Activated CD4-positive, alpha-beta T cell treated with anti-CD3 and anti-CD28 coated beads, Interleukin-2, amount 50 U/mL, for 48 hours (primary cell): Measurements from ENCODE around the gene POU2F3.

Source experiments
- DNase-seq, 2 experiments: peaks; one replicate each; pipeline ENCODE4 v3.0.0-alpha.2; 2020

POU2F3 gene

DNA sequence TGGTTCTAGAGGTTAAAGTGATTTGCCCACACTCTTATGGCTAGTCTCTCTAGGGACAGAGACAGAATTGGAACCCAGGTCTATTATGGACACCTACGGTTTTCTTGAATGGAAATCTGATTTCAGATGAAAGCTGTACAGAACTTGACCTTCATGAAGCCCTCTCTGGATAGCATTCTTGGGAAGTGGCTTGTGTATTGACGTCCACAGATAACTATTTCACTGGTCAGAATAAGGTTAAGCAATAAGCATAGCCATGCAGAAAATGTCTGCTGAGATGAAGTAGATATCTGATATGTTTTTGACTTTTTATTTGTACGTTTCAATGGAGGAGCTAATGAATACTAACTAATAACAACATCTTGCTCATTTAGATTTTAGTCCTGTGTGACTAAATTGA lies 86.3 kb downstream of the POU2F3 start:
- no peak for DNase-seq

DNA sequence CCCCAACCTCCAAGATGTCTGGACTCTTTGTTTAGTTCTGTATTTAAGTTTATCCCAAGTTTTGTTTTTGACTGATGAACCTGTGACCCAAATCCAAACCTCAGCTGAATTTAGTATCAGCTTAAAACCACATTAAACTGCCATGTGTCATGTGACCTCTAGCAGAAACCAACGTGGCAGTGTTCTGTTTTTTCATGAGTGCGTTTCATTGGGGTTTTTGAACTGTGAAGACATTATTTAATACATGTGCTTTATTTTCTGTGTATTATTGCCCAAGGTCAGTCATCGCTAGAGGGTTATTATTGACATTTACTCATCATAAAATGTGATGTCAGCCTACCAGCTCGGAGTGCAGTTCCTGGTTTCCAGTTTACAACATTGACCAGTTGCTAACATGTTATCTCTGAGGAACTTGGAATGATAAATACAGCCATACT lies 86.9 kb downstream of the POU2F3 start:
- no peak for DNase-seq

GRCh38 chr11:120327311-120327710 lies 87.4 kb downstream of the POU2F3 start:
- DNase-seq = no peak

DNA sequence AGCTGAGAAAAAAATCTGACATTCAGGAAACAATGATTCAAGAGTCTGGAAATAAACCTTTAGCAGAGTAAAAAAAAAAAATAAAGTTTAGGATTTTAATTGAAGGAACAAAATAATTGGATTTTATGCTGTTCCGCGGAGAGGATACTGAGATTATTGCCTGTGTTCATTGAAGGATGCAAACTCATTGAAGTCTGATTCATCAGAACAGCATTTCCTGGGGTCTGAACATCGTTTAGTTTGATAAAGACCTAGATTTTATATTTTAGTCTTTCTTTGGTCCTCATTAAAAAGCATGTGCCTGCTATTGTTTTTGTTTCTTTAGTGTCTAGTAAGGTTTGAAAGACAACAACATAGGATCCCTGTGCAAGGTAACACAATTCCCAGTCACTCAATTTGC lies 89.6 kb downstream of the POU2F3 start:
- no peak for DNase-seq

DNA sequence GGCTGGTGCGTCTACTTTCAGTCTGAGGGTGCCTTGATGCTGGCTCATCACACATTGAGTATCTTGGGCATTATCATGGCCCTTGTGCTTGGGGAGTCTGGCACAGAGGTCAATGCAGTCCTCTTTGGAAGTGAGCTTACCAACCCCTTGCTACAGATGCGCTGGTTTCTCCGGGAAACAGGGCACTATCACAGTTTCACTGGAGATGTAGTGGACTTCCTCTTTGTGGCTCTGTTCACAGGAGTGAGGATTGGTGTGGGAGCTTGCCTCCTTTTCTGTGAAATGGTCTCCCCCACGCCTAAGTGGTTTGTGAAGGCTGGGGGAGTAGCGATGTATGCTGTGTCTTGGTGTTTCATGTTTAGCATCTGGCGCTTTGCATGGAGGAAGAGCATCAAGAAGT lies 90.1 kb downstream of the POU2F3 start:
- no peak for DNase-seq

DNA sequence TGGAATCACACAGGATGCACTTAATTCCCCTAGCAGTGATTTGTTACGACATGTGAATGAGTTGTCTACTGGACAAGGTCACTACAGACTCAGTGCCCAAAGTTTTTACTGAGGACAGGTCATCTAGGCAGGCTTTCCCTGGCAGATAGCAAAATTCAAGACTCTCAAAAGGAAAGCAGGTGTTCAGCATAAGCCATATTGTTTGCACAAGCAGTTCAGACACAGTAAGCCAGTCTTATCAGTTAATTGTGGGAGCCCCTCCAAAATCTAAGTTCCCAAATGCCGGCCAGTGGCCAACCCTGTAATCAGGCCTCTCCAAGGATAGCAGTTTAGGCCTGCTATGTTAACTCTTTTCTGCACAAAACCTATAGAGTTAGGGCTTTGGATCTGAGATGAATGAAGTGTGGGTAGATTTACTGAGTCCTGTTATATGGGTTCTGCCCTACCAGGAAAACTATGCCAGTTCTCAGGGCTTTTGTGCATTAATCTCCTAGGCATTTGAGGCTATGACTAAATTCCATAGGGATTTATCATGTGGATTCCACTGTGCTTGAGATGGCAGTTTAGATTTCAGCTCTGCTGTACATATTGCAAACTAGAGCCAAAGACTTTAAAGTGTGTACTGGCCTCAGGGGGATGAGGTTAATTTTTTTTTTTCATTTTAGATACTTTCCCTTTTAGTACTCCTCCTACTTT lies 91.5 kb downstream of the POU2F3 start:
- DNase-seq = no peak

DNA sequence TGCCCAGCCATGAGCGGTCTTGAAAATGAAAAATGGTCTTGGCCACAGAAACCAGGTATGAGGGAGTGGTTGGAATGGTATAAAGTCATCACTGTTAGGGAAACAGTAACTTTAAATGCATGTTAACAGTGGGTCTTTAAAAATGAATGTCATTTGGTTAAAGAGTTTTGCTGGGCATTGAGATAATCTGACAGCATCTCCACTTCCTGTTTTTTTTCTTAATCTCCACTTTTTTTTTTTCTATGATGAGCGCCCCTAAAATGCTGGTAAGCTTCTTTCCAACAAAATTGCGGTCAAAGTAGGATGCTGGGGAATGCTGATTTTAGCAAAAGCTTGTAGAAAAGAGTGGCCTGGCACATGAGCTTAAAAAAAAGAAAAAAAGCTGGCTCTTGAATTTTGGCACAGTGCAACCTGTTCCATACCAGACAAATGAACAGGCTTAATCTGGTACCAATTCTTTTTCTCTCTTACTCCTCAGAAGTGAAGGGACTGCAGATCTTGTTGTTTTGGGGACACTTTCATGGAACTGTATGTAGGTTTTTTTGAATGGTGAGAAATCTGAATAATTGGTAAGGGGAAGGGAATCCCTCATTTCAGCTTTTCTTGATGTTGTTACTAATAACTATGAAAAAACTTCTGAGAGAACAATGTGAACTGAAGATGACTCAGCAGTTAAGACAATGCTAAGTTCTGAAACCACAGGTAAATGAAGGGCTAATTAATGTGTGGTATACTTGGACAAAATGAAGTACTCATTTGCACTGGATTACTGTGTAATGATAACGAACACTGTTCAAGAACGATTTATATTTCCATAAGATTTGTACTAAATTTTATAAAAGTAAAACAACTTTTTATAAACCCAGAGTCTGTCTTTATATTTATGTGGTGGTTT lies 93.1 kb downstream of the POU2F3 start:
- no peak for DNase-seq

GRCh38 chr11:120333801-120334200 lies 93.9 kb downstream of the POU2F3 start:
- no peak for DNase-seq

- DNase-seq = no peak
Measured at GRCh38 chr11:120334332-120334731, 94.4 kb downstream of the POU2F3 start.

GRCh38 chr11:120334894-120335462 lies 95.0 kb downstream of the POU2F3 start:
- peak; percentile 50 to 62 for DNase-seq

DNA sequence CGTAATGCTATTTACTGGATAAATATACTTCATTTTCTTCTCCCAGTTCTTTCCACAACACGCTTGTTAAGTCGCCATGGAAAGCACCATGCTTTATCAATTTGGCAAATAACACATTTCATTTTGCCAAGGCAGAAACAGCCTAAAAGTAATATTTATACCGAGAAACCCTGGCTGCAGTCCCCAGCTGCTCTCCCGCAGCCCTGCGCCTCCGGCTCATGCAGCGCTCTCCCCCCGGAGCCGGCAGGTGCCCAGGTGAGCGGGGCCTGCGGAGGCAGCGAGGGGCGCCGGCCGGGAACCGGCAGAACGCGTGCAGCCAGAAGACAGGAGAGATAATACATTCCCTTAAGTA lies 95.6 kb downstream of the POU2F3 start:
- DNase-seq = peak in 1 of 2 experiments; percentile 30

- peak; percentile 88 to 89 for DNase-seq
Measured at GRCh38 chr11:120335908-120336640, 96.1 kb downstream of the POU2F3 start, which contains the start of gene ARHGEF12. Gene ARHGEF12 (plus strand): TSS chr11:120336413. CDS start chr11:120337244, 831 bp downstream.

- DNase-seq = peak; percentile 48 to 57
Measured at GRCh38 chr11:120336641-120337354, 96.9 kb downstream of the POU2F3 start.

- DNase-seq = no peak
Measured at GRCh38 chr11:120337355-120338106, 97.6 kb downstream of the POU2F3 start.

GRCh38 chr11:120338107-120338933 lies 98.4 kb downstream of the POU2F3 start:
- no peak for DNase-seq

DNA sequence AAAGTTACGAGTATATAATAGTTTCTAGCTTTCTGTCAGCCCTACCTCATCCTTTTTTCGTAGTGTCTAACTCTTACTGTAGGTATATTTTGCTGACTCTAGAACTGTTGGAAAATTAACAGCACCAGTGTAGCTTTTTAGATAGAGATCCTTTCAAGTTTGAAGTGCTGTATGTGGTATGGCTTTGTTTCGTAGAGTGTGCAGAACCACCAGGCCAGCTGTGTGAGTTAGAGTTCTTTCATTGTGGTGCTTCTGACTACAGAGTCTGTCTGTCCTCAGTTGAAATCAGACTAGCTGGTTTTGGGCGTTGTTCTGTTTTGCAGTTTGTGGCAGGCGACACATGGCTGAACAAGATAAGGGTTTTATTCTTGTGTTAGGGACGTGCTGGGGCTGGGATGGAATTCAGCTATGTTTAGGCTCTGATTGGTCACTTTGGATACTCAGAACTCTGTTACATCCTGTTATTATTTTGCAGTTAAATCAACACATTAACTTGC lies 99.5 kb downstream of the POU2F3 start:
- no peak for DNase-seq

DNA sequence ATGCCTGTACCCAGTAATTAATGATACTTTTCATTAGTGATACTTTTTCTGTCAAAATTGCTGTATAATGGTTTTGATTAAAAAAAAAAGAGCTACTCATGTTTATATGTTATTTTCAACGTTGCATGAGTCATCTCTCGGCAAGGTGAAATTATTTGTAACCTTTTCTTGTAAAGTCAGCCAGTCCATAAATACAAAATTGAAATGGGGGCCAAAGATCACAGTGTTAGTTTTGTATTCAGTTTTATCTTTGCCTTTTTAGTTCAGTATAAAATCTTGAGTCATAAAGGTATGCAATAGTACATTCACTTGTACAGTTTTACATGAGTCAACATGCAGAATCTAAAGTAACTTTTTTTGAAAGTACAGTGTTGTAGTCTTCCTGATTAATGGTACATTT lies 100.6 kb downstream of the POU2F3 start:
- no peak for DNase-seq

DNA sequence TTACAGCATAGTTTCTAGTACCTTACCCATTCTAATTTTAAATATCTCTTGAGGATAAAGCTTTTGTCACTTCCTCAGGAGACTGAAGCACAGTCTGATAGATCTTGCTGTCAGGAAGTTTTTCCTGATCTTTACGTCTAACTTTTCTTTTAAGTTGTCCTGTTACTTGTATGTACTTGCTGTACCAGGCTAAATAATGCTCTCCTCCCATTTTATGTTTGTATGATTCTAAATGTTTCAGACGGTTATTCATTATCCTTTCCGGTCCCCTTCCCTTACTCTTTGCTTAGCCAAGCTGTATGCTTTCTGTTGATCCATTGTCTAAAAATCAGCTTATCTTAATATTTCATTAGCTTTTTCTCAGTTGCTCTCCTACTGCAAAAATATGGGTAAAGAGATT lies 102.3 kb downstream of the POU2F3 start:
- DNase-seq = no peak

GRCh38 chr11:120342678-120343077 lies 102.7 kb downstream of the POU2F3 start:
- DNase-seq = no peak

- DNase-seq = no peak
Measured at GRCh38 chr11:120343429-120343828, 103.5 kb downstream of the POU2F3 start.
